DMS53 treated with DMSO at 0.1 percent for 48 hours (cell line): ENCODE data around the gene CPPED1.
"Not testable (repeated sequence)": the region's sequence is repeated elsewhere in the genome, so short reads cannot be mapped to it uniquely, and the experiment has no call there.

Experiments
- DNase-seq: peaks from one replicate; lab custom pipeline; 2025; ENCODE audit not compliant: unreplicated experiment; lab: John Stamatoyannopoulos, UW

The CPPED1 gene

DNA sequence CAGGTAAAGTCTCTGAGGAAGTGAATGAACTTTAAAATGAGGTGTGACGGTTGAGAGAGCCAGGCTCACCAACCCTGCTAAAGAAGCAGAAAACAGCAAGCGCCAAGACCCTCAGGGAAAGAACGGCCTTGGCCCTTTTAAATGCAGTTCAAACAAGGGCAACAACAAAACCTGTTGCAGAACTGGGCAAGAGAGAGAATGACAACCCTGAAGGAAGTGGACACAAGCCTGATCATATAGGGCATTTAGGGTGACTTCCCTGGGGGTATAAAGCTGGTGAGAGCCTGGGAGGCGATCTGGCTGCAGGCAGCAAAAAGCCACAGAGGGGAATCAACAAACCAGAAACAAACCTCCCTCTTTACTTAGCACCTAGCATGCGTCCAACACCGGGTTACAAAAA lies 1.0 kb downstream of the CPPED1 start:
- no peak for DNase-seq

DNA sequence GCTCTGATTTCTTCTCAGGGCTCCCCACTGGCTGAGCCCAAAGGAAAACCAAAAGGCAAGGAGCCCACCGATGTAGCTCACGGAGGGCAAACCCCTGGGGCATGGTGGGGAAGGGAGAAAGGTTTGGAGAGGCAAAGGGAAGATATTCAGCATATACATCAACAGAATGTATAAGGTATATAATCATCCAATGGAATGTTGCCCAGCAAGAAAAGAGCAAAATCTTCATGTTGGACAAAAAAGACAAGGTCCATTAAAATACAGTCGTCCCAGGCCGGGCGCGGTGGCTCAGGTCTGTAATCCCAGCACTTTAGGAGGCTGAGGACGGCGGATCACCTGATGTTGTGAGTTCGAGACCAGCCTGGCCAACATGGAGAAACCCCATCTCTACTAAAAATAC lies 1.6 kb downstream of the CPPED1 start:
- no peak for DNase-seq

DNA sequence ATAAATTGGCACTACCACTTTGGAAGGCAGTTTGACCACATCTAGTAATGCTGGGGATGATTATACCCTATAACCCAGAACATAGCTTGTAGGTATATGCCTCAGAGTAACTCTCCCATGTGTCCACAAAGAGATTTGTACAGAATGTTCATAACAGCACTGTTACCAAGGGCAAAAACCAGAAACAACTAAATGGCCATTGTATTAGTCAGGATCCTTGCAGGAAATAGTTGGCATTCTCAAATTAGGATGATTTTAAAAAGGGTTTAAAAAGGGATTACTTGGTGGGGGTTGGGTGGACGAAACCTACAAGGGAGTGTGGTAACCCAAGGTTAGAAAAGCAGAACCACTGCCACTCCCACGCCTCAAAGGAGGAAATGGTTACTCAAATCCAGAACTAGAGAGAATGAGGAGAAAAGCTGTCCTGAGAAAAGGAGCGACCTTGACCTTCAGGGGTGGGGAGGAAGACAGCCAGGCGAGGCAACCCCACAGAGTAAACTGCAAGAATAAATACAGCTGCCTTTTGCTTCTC lies 2.1 kb downstream of the CPPED1 start:
- no peak for DNase-seq

DNA sequence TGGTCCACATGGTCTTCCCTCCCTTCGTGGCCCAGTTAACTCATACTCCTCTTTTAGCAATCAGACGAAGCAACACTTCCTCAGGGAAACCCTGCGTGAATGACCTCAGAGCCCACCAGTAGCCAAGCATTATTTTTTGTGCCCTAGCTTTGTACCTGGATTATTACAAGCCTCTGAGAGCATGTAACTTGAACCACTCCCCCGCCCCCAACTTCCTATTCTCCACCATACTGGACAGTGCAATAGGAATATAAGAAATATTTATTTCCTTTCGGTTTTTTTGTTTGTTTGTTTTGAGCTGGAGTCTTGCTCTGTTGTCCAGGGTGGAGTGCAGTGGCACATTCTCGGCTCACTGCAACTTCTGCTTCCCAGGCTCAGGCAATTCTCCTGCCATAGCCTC lies 2.9 kb downstream of the CPPED1 start:
- no peak for DNase-seq

DNA sequence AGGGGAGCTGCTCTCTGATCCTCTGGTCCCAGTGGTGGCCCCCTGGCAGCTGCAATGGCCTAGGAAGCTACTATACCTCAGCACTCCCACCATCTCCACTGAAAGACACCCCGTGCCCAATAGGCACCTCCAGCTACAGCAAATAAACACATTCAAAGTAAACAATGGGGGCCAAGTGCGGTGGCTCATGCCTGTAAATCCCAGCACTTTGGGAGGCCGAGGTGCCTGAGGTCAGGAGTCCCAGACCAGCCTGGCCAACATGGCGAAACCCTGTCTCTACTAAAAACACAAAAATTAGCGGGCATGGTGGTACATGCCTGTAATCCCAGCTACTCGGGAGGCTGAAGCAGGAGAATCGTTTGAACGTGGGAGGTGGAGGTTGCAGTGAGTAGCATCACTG lies 3.7 kb downstream of the CPPED1 start:
- DNase-seq, result not testable (repeated sequence)

DNA sequence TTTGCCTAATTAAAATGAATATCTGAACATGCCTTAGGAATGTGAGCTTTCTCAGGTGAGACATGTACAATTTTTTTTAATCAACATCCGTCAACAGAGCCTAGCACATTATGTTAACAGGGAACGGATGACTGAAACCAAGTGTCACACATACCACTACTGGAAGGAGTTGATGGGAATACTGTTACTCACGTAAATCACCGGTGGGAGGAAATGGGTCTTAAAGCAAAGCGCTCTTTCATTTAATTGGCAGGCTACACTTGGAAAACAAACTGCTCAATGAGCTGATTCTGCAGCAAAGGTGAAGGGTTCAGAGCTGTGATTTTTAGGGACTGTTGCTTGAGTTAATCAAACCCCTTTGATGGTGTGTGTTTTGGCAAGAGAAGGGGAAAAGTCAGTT lies 4.8 kb downstream of the CPPED1 start:
- no peak for DNase-seq

DNA sequence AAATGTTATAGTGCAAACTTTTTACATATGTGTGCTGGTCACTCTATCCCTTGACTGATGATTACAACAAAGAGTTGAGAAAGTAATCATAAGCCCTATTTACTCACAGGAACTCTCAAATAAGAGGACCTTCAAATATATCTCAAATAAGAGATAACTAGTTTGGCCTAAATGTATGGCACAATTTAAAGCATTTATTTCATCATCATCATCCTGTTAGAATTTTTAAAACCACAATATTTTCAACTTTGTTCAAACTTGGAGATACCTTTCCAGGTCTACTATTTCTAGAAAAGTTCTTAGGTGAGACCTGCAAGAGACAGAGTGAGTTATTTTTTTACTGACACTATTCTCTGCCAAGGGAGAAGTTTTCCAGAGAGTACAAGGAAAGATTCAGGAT lies 5.5 kb downstream of the CPPED1 start:
- no peak for DNase-seq

DNA sequence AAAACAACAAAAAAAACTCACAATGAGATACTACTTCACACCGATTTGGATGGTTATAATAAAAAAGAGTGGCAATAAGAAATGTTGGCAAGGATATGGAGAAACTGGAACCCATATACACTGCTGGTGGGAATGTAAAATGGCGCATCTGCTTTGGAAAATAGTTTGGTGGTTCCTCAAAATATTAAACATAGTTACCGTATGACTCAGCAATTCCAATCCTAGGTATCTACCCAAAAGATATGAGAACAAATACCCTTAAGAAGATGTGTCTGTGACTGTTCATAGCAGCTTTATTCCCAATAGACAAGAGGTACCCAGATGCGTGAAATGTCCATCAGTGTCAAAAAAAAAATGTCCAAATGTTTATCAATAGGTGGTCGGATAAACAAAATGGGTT lies 7.2 kb downstream of the CPPED1 start:
- DNase-seq, result no peak

DNA sequence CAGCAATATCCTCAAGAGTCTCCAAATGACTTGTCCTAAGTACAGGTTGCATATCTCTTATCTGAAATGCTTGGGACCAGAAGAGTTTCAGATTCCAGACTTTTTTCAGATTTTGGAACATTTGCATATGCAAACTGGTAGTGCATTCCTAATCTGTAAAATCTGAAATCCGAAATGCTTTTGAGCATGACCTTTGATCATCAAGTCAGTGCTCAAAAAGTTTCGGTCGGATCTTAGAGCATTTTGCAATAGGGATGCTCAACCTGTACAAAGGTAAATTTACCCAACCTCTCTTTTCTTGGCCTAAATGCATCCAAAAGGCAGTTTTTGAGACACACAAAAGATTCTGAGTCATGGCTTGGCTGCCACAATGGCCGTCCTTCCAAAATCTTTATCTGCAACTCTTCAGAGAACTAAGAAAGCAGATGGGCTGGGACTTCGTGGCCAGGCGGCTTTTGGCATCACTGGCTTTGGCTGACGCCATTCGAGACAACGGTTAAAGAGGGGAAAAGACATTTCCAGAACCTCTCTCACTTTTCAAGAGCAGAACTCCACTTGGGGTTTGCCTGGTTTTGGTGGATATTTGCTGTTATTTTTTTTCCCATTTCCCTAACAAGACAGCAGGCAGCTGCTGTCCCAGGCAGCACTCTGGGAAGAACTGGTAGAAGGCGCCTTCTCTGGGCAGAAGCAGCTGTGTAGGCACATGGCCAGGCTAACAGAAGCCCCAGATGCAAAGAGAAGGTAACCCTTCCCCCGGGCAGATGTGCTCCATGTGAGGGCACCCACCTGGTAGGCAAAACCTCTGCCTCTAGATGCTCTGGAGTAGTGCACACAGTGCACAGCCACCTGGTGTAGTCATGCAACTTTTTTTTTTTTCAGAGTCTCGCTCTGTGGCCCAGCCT lies 8.9 kb downstream of the CPPED1 start:
- no peak for DNase-seq

DNA sequence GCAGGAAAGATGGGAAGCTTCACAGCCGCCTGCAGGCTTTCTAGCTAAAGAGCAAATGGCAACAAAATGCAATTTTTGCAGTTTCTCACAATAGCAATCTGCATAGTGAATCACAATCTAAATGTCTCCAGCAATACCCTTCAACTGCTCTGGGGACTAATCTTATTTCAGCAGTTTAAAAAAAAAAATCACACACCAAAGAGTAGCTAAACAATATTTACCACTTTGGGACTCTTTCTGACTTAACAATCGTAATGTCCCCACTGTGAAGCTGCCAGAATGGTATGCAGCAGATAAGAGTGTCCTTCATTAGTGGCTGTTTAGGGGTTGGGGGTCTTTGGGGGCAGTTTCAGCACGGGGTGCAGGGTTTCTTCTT lies 9.8 kb downstream of the CPPED1 start:
- DNase-seq, result no peak

DNA sequence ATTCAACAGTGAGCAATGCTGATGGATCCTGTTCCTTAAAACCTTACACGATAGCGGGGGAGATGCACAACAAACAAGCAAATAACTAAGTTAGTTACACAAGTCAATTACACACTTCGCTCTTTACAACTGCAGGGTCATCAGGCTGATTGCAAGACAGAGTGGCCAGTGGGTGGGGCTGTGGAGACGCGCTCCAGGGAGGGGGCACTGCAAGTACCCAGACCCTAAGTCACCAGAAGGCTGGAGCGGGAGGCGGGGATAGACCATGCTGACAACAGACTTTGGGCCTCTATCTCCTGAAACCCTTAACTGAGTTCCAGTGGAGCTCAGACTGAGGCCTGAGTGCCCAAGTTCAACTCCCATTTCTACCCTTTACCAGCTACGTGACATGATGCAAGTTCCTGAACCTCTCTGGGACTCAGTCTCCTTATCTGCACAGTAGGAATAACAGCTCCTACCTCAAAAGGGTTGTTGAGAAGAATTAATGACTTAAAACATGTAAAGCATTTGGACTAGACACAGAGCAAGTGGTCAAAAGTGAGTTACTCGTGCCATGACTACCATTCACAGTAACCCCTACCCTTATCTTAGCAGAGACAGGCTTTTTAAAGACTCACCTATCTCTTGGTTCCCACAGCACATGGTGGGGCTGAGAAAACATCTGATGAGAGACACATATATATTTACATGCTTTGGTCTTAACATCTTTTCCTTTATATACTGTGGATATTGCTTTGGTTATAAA lies 10.4 kb downstream of the CPPED1 start:
- no peak for DNase-seq

DNA sequence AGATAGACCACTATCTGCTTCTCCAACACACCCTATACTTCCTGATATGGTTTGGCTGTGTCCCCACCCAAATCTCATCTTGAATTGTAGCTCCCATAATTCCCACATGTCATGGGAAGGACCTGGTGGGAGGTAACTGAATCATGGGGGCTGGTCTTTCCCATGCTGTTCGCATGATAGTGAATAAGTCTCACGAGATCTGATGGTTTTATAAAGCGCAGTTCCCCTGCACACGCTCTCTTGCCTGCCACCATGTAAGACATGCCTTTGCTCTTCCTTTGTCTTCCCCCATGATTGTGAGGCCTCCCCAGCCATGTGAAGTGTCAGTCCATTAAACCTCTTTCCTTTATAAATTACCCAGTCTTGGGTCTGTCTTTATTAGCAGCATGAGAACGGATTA lies 11.2 kb downstream of the CPPED1 start:
- not testable (repeated sequence) for DNase-seq

DNA sequence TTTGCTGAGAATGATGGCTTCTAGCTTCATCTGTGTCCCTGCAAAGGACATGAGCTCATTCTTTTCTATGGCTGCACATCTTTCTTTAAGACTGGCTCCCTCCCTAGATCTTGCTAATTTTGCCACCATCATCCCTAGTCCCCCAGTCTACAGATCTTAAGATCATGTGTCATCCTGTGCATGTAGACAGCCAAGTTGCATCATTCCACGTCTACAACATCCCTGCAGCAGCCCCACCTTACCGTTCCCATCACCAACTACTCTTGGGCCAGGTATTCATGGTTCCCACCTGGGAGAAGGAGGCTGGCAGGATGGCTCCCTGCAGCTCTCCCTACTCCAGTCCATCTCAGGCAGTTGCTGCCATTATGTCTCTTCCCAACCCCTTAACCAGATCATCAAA lies 12.3 kb downstream of the CPPED1 start:
- no peak for DNase-seq

DNA sequence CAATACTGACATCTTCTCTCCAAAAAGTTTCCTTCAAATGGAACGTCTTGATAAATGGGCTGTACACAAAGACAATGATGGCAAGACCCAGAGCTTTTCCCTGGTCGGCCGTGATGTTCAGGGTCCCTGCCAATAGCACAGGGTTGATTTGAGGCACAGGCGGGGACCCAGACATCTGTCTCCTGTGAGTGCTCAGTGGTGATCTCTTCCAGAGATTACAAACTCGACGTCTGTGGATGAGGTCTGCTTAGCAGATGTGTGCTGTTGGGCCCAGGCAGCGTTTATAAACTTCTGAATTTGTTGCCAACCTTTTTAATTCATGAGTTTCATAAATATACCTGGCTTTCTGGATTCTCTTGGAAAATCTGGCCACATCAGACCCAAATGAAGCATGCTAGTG lies 14.9 kb downstream of the CPPED1 start:
- no peak for DNase-seq

DNA sequence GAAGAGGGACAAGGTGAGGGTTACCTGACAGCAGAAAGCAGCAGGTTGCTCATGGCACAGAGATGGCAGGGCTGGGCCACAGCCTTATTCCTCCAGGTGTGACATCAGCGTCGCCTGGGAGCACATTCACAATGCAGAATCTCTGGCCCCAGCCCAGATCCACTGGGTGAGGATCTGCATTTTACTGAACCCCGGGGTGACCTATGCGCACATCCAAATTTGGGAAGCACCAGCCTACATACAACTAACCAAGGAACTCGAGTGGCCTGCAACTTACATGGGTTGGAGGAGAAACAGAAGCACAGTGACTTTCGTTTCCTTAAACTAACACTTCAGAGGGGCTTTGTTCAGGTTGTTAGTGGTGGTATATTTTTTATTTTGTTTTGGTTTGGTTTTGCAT lies 17.6 kb downstream of the CPPED1 start:
- DNase-seq, result no peak

DNA sequence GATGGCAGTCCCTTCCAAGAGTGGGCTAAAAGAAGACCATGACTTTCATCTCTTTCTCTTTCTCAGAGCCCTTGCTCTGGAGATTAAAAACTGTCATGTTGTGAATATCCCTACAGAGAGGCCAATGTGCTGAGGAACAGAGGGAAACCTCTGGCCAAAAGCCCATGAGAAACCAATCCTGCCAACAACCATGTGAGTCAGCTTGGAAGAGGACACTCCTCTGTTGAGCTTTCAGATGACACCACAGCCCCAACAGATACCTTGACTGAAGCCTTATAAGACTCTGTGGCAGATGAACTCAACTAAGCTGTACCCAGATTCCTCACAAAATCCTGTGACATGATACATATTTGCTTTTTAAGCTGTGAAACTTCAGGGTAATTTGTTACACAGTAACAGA lies 19.6 kb downstream of the CPPED1 start:
- no peak for DNase-seq

DNA sequence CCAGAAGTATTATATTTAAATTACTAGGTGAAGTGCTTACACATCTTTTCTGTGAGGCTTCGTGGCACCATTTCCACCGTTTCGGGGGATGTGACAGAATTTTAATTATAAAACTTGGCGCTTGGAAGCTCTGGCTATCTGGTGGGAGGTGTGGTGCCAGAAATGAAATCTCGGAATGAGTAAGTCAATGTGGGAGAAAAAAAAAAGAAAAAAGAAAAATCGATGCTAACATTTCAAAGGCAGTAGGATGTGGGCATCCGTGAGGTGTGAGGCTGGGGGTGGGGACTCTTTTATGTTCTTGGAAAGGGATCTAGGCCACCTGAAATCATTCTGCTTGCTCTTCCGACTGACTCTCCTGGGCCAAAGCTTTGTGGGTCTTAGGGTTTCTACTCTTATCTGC lies 21.9 kb downstream of the CPPED1 start:
- no peak for DNase-seq

DNA sequence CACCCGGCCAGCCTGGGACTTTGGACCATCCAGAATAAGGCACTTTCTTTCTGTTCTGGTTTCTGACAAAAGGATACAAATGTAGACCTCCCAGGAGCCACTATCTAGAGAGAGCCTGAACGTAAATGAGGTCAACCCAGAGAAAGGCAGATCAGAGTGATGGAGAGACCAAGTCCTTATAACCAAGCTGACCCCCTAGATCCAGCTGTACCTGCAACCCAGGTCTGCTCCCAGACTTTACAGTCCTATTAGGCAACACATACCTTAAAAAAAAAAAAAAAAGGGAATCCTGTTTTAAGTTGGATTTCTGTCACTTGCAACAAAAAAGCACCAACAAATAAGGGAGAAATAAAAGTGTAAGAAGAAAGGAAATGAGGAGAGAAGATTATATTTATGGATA lies 23.2 kb downstream of the CPPED1 start:
- DNase-seq, result no peak

DNA sequence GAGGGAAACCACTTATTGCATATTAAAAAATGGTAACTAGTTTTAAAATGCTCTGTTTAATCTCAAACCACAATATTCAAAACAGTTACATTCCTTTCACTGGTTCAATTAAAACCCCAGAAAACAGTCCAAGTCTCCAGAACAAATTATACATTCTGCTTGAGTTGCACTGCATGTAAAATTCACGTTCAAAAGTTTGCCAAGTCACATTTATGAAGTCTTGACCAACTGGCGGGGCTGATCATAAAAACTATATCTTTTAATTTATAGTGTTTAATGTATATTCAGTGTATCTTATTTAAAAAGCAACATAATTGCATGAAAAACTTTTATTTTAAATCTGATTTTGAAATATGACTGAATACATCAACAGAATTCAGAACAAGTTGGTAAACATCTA lies 25.0 kb downstream of the CPPED1 start:
- DNase-seq, result no peak

DNA sequence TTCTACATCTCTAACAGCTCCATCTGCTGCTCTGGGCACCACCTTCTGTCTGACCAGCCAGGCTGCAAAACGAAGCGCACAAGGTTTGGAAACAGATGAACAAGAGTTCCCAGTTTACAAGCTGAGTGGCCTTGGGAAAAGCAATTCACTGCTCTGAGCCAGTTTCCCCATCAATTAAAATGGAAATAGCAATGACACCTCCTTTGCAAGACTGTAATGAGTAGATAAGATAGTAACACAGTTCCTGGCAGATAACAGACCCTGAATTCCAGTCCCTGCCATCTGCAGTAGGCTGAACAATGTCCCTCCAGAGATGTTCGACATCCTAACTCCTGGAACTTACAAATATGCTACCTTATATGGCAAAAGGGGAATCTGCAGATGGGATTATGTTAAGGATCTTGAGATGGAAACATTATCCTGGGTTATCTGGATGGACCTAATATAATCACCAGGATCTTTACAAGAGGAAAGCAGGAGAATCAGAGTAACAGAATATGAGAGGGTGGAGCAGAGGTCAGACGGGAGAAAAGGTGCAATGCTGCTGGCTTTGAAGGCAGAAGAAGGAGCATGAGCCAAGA lies 27.9 kb downstream of the CPPED1 start:
- DNase-seq, result no peak

DNA sequence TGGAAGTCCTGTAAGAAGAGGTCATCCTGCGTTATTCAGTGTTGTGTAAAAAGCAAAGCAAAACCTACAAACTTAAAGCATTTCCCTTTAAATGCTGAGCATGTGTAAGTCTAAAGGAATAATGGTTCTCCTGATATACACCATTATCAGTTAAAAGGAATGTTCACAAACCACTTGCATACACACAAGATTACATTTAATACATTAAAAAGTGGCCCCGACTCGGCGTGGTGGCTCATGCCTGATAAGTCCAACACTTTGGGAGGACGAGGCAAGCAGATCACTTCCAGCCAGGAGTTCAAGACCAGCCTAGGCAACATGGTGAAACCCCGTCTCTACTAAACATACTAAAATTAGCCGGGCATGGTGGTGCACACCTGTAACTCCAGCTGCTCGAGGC lies 30.5 kb downstream of the CPPED1 start:
- DNase-seq, result no peak

DNA sequence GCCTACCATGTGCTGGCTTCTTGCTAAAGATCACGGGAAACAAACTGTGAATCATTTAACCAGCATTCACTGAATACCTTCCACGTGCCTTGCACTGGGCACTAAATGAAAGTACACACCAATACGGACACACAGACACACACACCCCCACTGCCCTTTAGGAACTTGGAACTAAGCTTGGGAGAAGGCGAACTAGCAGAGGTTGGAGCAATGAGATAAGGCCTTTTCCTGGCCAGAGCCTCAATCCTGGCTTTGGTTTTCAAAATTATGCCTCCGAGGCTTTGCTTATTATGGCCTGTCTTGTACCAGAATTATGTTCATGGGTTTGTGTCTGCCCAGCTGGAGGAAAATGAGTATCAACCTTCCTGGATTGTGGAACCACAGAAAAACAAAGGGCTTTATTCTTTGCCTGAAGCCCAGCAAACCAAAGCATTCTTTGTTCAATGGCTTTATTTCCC lies 32.3 kb downstream of the CPPED1 start:
- DNase-seq, result no peak
